SK-N-SH treated with all-trans-retinoic acid at 6 μM for 48 hours (cell line): ENCODE data around the gene WDR19.

Experiments
- ATAC-seq: fragments of 200-7000 bp; cut with Tn5 transposase; 3 replicates; pipeline ENCODE4 v1.9.1; 2020; ENCODE audit warnings: mild to moderate bottlenecking, moderate library complexity
- ARNTL ChIP-seq: fragments of 450-650 bp; formaldehyde crosslinking; IDR thresholded peaks from 2 replicates; pipeline ENCODE4 v1.5.0; 2020; ENCODE audit warnings: low read depth, mild to moderate bottlenecking, moderate library complexity, borderline replicate concordance
- BACH2 ChIP-seq: fragments of 250-450 bp; sonication (Bioruptor Pico); IDR thresholded peaks from 2 replicates; pipeline ENCODE4 v1.9.0; 2021; ENCODE audit warnings: mild to moderate bottlenecking, borderline replicate concordance
- CREB5 ChIP-seq: fragments of 250-450 bp; sonication (Bioruptor Pico); IDR thresholded peaks from 2 replicates; pipeline ENCODE4 v1.5.1; 2020; ENCODE audit warnings: low read depth, mild to moderate bottlenecking, moderate library complexity
- CSDC2 ChIP-seq: fragments of 250-450 bp; sonication (Bioruptor Pico); IDR thresholded peaks from 2 replicates; pipeline ENCODE4 v1.5.0; 2020; ENCODE audit warnings: mild to moderate bottlenecking, moderate library complexity
- ESRRG ChIP-seq: fragments of 250-450 bp; sonication (Bioruptor Pico); IDR thresholded peaks from 2 replicates; pipeline ENCODE4 v1.6.1; 2021; ENCODE audit warnings: mild to moderate bottlenecking
- GLIS3 ChIP-seq: fragments of 250-450 bp; sonication (Bioruptor Pico); IDR thresholded peaks from 2 replicates; pipeline ENCODE4 v1.5.0; 2020; ENCODE audit warnings: mild to moderate bottlenecking, moderate library complexity
- ISL1 ChIP-seq: fragments of 250-450 bp; sonication (Bioruptor Pico); IDR thresholded peaks from 2 replicates; pipeline ENCODE4 v2.1.2; 2022; ENCODE audit warnings: mild to moderate bottlenecking, moderate library complexity
- OSR1 ChIP-seq: fragments of 250-450 bp; sonication (Bioruptor Pico); IDR thresholded peaks from 2 replicates; pipeline ENCODE4 v1.8.0; 2022; ENCODE audit warnings: moderate library complexity, mild to moderate bottlenecking, inconsistent platforms
- POU6F1 ChIP-seq: fragments of 250-450 bp; sonication (Bioruptor Pico); IDR thresholded peaks from 2 replicates; pipeline ENCODE4 v1.8.0; 2021; ENCODE audit warnings: low read depth, mild to moderate bottlenecking, moderate library complexity, borderline replicate concordance
- PPARA ChIP-seq: fragments of 250-450 bp; sonication (Bioruptor Pico); IDR thresholded peaks from 2 replicates; pipeline ENCODE4 v1.5.0; 2020; ENCODE audit warnings: mild to moderate bottlenecking, borderline replicate concordance
- RARB ChIP-seq: fragments of 250-450 bp; sonication (Bioruptor Pico); IDR thresholded peaks from 2 replicates; pipeline ENCODE4 v1.8.0; 2021; ENCODE audit warnings: mild to moderate bottlenecking, moderate library complexity
- SNAI2 ChIP-seq: fragments of 250-450 bp; sonication (Bioruptor Pico); IDR thresholded peaks from 2 replicates; pipeline ENCODE4 v1.5.0; 2020; ENCODE audit warnings: mild to moderate bottlenecking, moderate library complexity
- TCF4 ChIP-seq: fragments of 250-450 bp; sonication (Bioruptor Pico); IDR thresholded peaks from 2 replicates; pipeline ENCODE4 v1.8.0; 2021; ENCODE audit warnings: mild to moderate bottlenecking, moderate library complexity, borderline replicate concordance
- TOX ChIP-seq: fragments of 250-450 bp; sonication (Bioruptor Pico); IDR thresholded peaks from 2 replicates; pipeline ENCODE4 v1.8.0; 2021; ENCODE audit warnings: mild to moderate bottlenecking, moderate library complexity, borderline replicate concordance
- TSHZ2 ChIP-seq: fragments of 250-450 bp; sonication (Bioruptor Pico); IDR thresholded peaks from 2 replicates; pipeline ENCODE4 v1.5.0; 2020; ENCODE audit warnings: mild to moderate bottlenecking, moderate library complexity
- ZC3H10 ChIP-seq: fragments of 250-450 bp; sonication (Bioruptor Pico); IDR thresholded peaks from 2 replicates; pipeline ENCODE4 v1.5.1; 2021; ENCODE audit warnings: mild to moderate bottlenecking, moderate library complexity
- ZFP3 ChIP-seq: fragments of 250-450 bp; sonication (Bioruptor Pico); IDR thresholded peaks from 2 replicates; pipeline ENCODE4 v1.5.0; 2020; ENCODE audit warnings: mild to moderate bottlenecking, moderate library complexity
- ZFP30 ChIP-seq: fragments of 450-650 bp; formaldehyde crosslinking; IDR thresholded peaks from 2 replicates; pipeline ENCODE4 v1.5.0; 2022; ENCODE audit warnings: mild to moderate bottlenecking, moderate library complexity
- ZNF565 ChIP-seq: fragments of 450-650 bp; formaldehyde crosslinking; conservative IDR thresholded peaks from 2 replicates; pipeline ENCODE4 v1.5.0; 2020; ENCODE audit warnings: low read depth, mild to moderate bottlenecking, moderate library complexity
- ZNF8 ChIP-seq: fragments of 450-650 bp; formaldehyde crosslinking; IDR thresholded peaks from 2 replicates; pipeline ENCODE4 v1.5.0; 2020; ENCODE audit warnings: mild to moderate bottlenecking, moderate library complexity
- TF ChIP-seq, protein P1 (sequence below): fragments of 250-450 bp; sonication (Bioruptor Pico); IDR thresholded peaks from 2 replicates; pipeline ENCODE4 v1.5.1; 2021; ENCODE audit warnings: mild to moderate bottlenecking, moderate library complexity
- TF ChIP-seq, protein P2 (sequence below): fragments of 250-450 bp; sonication (Bioruptor Pico); IDR thresholded peaks from 2 replicates; pipeline ENCODE4 v1.8.0; 2020; ENCODE audit warnings: mild to moderate bottlenecking, moderate library complexity, borderline replicate concordance

The WDR19 gene

DNA sequence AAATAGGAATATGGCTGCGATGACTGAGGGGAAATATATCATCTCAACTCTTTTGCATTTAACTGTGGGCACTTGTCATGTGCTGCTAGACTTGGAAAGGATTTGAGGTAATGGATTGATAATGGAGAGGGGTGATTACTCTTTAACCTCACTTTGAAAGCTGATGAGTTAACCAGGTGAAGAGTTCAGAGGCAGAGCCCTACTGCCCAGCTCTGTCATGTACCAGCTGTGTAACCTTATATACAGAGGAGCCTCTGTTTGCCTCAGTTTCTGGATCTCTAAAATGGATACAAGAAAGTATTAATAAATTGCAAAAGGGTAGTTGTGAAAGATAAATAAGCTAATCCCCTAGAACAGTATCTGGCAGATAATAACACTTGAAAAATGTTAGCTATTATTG is 51.5 kb downstream of the WDR19 start:
- TF ChIP-seq BACH2 (CRISPR knock-in tag) (no peak), TSHZ2 (CRISPR knock-in tag) (no peak), RARB (CRISPR knock-in tag) (no peak), PPARA (CRISPR knock-in tag) (no peak), SNAI2 (no peak), ZFP30 (CRISPR knock-in tag) (no peak), TOX (no peak), OSR1 (CRISPR knock-in tag) (no peak), ESRRG (no peak), CSDC2 (CRISPR knock-in tag) (no peak), ZNF565 (no peak), ISL1 (CRISPR knock-in tag) (no peak), GLIS3 (CRISPR knock-in tag) (no peak), CREB5 (no peak), ARNTL (CRISPR knock-in tag) (no peak), TCF4 (CRISPR knock-in tag) (no peak), POU6F1 (CRISPR knock-in tag) (no peak), ZNF8 (CRISPR knock-in tag) (no peak)
- TF ChIP-seq, protein P1, sequence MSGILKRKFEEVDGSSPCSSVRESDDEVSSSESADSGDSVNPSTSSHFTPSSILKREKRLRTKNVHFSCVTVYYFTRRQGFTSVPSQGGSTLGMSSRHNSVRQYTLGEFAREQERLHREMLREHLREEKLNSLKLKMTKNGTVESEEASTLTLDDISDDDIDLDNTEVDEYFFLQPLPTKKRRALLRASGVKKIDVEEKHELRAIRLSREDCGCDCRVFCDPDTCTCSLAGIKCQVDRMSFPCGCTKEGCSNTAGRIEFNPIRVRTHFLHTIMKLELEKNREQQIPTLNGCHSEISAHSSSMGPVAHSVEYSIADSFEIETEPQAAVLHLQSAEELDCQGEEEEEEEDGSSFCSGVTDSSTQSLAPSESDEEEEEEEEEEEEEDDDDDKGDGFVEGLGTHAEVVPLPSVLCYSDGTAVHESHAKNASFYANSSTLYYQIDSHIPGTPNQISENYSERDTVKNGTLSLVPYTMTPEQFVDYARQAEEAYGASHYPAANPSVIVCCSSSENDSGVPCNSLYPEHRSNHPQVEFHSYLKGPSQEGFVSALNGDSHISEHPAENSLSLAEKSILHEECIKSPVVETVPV (CRISPR knock-in tag), result no peak
- TF ChIP-seq, all 23 proteins: peak for 0
- no peak for ATAC-seq

DNA sequence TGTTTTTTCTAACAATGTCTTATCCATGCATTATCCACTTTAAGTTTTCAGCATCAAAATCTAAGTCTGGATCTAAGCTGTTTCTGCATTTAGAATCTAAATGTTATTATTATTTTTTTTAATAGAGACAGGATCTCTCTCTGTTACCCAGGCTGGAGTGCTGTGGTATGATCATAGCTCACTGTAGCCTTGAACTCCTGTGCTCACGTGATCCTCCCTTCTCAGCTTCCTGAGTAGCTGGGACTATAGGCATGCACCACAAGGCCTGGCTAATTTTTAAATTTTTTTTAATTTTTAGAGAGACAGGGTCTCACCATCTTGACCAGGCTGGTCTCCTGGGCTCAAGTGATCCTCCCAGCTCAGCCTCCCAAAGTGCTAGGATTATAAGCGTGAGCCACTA is 52.7 kb downstream of the WDR19 start:
- no peak for TF ChIP-seq OSR1 (CRISPR knock-in tag)
- TF ChIP-seq ARNTL (CRISPR knock-in tag), result no peak
- TF ChIP-seq SNAI2, result no peak
- no peak for TF ChIP-seq POU6F1 (CRISPR knock-in tag)
- no peak for TF ChIP-seq ISL1 (CRISPR knock-in tag)
- TF ChIP-seq, protein P2, sequence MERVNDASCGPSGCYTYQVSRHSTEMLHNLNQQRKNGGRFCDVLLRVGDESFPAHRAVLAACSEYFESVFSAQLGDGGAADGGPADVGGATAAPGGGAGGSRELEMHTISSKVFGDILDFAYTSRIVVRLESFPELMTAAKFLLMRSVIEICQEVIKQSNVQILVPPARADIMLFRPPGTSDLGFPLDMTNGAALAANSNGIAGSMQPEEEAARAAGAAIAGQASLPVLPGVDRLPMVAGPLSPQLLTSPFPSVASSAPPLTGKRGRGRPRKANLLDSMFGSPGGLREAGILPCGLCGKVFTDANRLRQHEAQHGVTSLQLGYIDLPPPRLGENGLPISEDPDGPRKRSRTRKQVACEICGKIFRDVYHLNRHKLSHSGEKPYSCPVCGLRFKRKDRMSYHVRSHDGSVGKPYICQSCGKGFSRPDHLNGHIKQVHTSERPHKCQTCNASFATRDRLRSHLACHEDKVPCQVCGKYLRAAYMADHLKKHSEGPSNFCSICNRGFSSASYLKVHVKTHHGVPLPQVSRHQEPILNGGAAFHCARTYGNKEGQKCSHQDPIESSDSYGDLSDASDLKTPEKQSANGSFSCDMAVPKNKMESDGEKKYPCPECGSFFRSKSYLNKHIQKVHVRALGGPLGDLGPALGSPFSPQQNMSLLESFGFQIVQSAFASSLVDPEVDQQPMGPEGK, result no peak
- no peak for TF ChIP-seq ZNF565
- TF ChIP-seq TCF4 (CRISPR knock-in tag), result no peak
- ATAC-seq, result no peak

DNA sequence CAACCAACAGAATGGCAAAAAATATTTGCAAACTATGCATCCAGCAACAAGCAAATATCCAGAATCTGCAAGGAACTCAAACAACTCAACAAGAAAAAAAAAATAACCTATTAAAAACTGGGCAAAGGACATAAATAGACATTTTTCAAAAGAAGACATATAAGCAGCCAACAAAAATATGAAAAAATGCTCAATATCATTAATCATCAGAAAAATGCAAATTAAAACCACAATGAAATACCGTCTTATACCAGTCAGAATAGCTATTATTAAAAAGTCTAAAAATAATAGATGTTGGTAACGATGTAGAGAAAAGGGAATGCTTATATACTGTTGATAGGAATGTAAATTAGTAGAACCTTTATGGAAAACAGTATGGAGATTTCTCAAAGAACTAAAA is 53.4 kb downstream of the WDR19 start:
- no peak for ATAC-seq
- TF ChIP-seq ZNF8 (CRISPR knock-in tag) (no peak), POU6F1 (CRISPR knock-in tag) (no peak), ZC3H10 (CRISPR knock-in tag) (no peak), ZFP3 (CRISPR knock-in tag) (no peak), ZNF565 (no peak)
- TF ChIP-seq, protein P1 (CRISPR knock-in tag), result no peak
